Neural progenitor cell (in vitro differentiated cells): ENCODE data around the gene CCPG1. TPM values are rescaled to one million over a fixed set of nuclear protein-coding genes. Genes with fewer than 3 reads are reported as not detected.
"Not testable (repeated sequence)": the region's sequence is repeated elsewhere in the genome, so short reads cannot be mapped to it uniquely, and the experiment has no call there.

Experiments used
- DNase-seq: peaks from one replicate; pipeline ENCODE4 v3.0.0-alpha.2; 2016; ENCODE audit warnings: low spot score
- H2AFZ ChIP-seq: fragments of 200-600 bp; sonication (generic); replicated peaks from 2 replicates; pipeline ENCODE4 v1.6.1; 2016; ENCODE audit warnings: antibody characterized with exemption
- H3F3A ChIP-seq: fragments of 200-600 bp; sonication (generic); 2 replicates; pipeline ENCODE4 v1.6.1; 2016; ENCODE audit warnings: antibody characterized with exemption, low read depth
- H3K27ac ChIP-seq: fragments of 200-600 bp; sonication (generic); 2 replicates; pipeline ENCODE4 v1.5.1; 2016; ENCODE audit warnings: mild to moderate bottlenecking
- H3K27me3 ChIP-seq: fragments of 200-600 bp; sonication (generic); 2 replicates; pipeline ENCODE4 v1.6.1; 2016; ENCODE audit warnings: mild to moderate bottlenecking, moderate library complexity
- H3K36me3 ChIP-seq: fragments of 200-600 bp; sonication (generic); 2 replicates; pipeline ENCODE4 v1.5.1; 2016
- H3K4me1 ChIP-seq: fragments of 200-600 bp; sonication (generic); 2 replicates; pipeline ENCODE4 v1.6.1; 2016; ENCODE audit warnings: mixed run types
- H3K4me2 ChIP-seq: fragments of 200-600 bp; sonication (generic); 2 replicates; pipeline ENCODE4 v1.6.1; 2016
- H3K4me3 ChIP-seq: fragments of 200-600 bp; sonication (generic); 2 replicates; pipeline ENCODE4 v1.5.1; 2016
- H3K79me2 ChIP-seq: fragments of 200-600 bp; sonication (generic); 2 replicates; pipeline ENCODE4 v1.6.1; 2016; ENCODE audit warnings: low read depth
- H3K9ac ChIP-seq: fragments of 200-600 bp; sonication (generic); 2 replicates; pipeline ENCODE4 v1.6.1; 2016
- H3K9me3 ChIP-seq: fragments of 200-600 bp; sonication (generic); 2 replicates; pipeline ENCODE4 v1.5.1; 2016; ENCODE audit warnings: low read depth
- H4K20me1 ChIP-seq: fragments of 200-600 bp; sonication (generic); 2 replicates; pipeline ENCODE4 v1.6.1; 2016; ENCODE audit warnings: low read depth
- H3K27ac Mint-ChIP-seq: 3 replicates; pipeline ENCODE4 v1.8.0; 2021; ENCODE audit warnings: mixed read lengths
- H3K27me3 Mint-ChIP-seq: 2 replicates; pipeline ENCODE4 v1.8.0; 2022; ENCODE audit warnings: low read depth, mild to moderate bottlenecking, inconsistent platforms, moderate library complexity, mixed read lengths; ENCODE audit not compliant: insufficient read depth
- H3K36me3 Mint-ChIP-seq: 3 replicates; pipeline ENCODE4 v1.8.0; 2021; ENCODE audit warnings: mixed read lengths
- H3K4me1 Mint-ChIP-seq: 3 replicates; pipeline ENCODE4 v1.8.0; 2021; ENCODE audit warnings: mixed read lengths
- H3K4me3 Mint-ChIP-seq: 3 replicates; pipeline ENCODE4 v1.8.0; 2021; ENCODE audit warnings: mild to moderate bottlenecking, moderate library complexity, mixed read lengths
- H3K9me3 Mint-ChIP-seq: 3 replicates; pipeline ENCODE4 v1.8.0; 2020; ENCODE audit warnings: mixed read lengths
- CTCF ChIP-seq: fragments of 200-600 bp; sonication (generic); IDR thresholded peaks from 2 replicates; pipeline ENCODE4 v1.5.1; 2017; ENCODE audit warnings: antibody characterized with exemption, mild to moderate bottlenecking
- EZH2 ChIP-seq: fragments of 200-600 bp; sonication (generic); IDR thresholded peaks from 2 replicates; pipeline ENCODE4 v1.6.1; 2017; ENCODE audit warnings: antibody characterized with exemption, mild to moderate bottlenecking, moderate library complexity
- EZH2phosphoT487 ChIP-seq: fragments of 200-600 bp; sonication (generic); IDR thresholded peaks from 2 replicates; pipeline ENCODE4 v1.6.1; 2017; ENCODE audit warnings: antibody characterized with exemption
- total RNA-seq: library from RNA; depleted of rRNA; stranded (reverse); fragments of >200 nt; gene quantifications from 2 replicates; pipeline ENCODE4 v1.2.3, GENCODE V29; 2015; ENCODE audit warnings: low replicate concordance

CCPG1 gene
- 13.8 and 28.0 TPM in 2 replicates for total RNA-seq

GRCh38 chr15:55408012-55408928 lies at the start of gene CCPG1, which contains the start of gene PIERCE2:
Gene CCPG1 (minus strand): TSS chr15:55408359. CDS start chr15:55389424, 18,935 bp downstream.
Gene PIERCE2 (plus strand): TSS chr15:55408495. CDS start chr15:55408769, 274 bp downstream.
- peak within 1 kb of the TSS; percentile 95 for H3K27ac Mint-ChIP-seq
- TF ChIP-seq CTCF: peak; percentile 60
- TF ChIP-seq EZH2phosphoT487: no peak
- peak; percentile 32 for TF ChIP-seq EZH2

GRCh38 chr15:55457401-55458022 lies 49.4 kb upstream of the CCPG1 start:
- Histone ChIP-seq H2AFZ (no peak overlapping the region), H3K4me2 (no peak overlapping the region), H3F3A (no peaks in the 10 kb centered on the region), H3K9me3 (no peaks in the 10 kb centered on the region), H3K36me3 (no peaks in the 10 kb centered on the region), H3K4me3 (no peak overlapping the region), H3K79me2 (no peaks in the 10 kb centered on the region), H3K9ac (no peak overlapping the region), H3K27ac (no peak overlapping the region), H4K20me1 (no peaks in the 10 kb centered on the region), H3K4me1 (no peaks in the 10 kb centered on the region), H3K27me3 (no peaks in the 10 kb centered on the region)
- H3K4me3 Mint-ChIP-seq: no peak overlapping the region
- peaks cover 39% of the 10 kb centered on the region for H3K9me3 Mint-ChIP-seq
- H3K36me3 Mint-ChIP-seq: peaks cover 43% of the 10 kb centered on the region
- no peak for TF ChIP-seq EZH2
- TF ChIP-seq CTCF: no peak
- TF ChIP-seq EZH2phosphoT487: no peak
- H3K27me3 Mint-ChIP-seq: peaks cover 3% of the 10 kb centered on the region
- no peak for DNase-seq
- H3K27ac Mint-ChIP-seq: no peak overlapping the region
- H3K4me1 Mint-ChIP-seq: no peaks in the 10 kb centered on the region

More at GRCh38 chr15:55408012-55408928, at the start of gene CCPG1, which contains the start of gene PIERCE2:
- Histone ChIP-seq H3K27me3 (no peaks in the 10 kb centered on the region), H3F3A (peaks cover 23% of the 10 kb centered on the region), H4K20me1 (no peaks in the 10 kb centered on the region), H3K27ac (peak within 1 kb of the TSS; percentile 84), H2AFZ (peak within 1 kb of the TSS; percentile 84), H3K4me2 (peak within 1 kb of the TSS; percentile 96), H3K79me2 (no peaks in the 10 kb centered on the region), H3K4me3 (peak within 1 kb of the TSS; percentile 88), H3K9me3 (no peaks in the 10 kb centered on the region), H3K9ac (peak within 1 kb of the TSS; percentile 60), H3K4me1 (peaks cover 4% of the 10 kb centered on the region), H3K36me3 (no peaks in the 10 kb centered on the region)
- H3K27me3 Mint-ChIP-seq: peaks cover 2% of the 10 kb centered on the region
- peaks cover 9% of the 10 kb centered on the region for H3K4me1 Mint-ChIP-seq
- peak; percentile 98 for DNase-seq
- peak within 1 kb of the TSS; percentile 92 for H3K4me3 Mint-ChIP-seq
- no peaks in the 10 kb centered on the region for H3K36me3 Mint-ChIP-seq
- no peaks in the 10 kb centered on the region for H3K9me3 Mint-ChIP-seq

GRCh38 chr15:55447030-55447394 lies 38.9 kb upstream of the CCPG1 start:
- H3K4me1 ChIP-seq, DNase-seq, H3K36me3 ChIP-seq, H3K4me2 ChIP-seq, H4K20me1 ChIP-seq, H3K27me3 ChIP-seq, H2AFZ ChIP-seq, H3K27ac Mint-ChIP-seq, H3K27me3 Mint-ChIP-seq, H3K9me3 ChIP-seq, H3K4me1 Mint-ChIP-seq, H3K79me2 ChIP-seq, H3K9ac ChIP-seq, H3K4me3 Mint-ChIP-seq, H3F3A ChIP-seq, H3K27ac ChIP-seq, H3K4me3 ChIP-seq: not testable (repeated sequence)
- Mint-ChIP-seq H3K9me3 (peaks cover 30% of the 10 kb centered on the region), H3K36me3 (peaks cover 27% of the 10 kb centered on the region)

- H3F3A ChIP-seq, H3K27me3 Mint-ChIP-seq, H3K4me3 Mint-ChIP-seq, H3K9ac ChIP-seq, H3K4me2 ChIP-seq, H3K27ac ChIP-seq, H3K79me2 ChIP-seq, H3K27ac Mint-ChIP-seq, H4K20me1 ChIP-seq, H3K27me3 ChIP-seq, H3K9me3 ChIP-seq, H3K4me3 ChIP-seq, H3K4me1 Mint-ChIP-seq, H3K36me3 ChIP-seq, H3K4me1 ChIP-seq, H2AFZ ChIP-seq, DNase-seq: not testable (repeated sequence)
- H3K36me3 Mint-ChIP-seq: peaks cover 27% of the 10 kb centered on the region
- H3K9me3 Mint-ChIP-seq: peaks cover 30% of the 10 kb centered on the region
These were observed 38.3 kb upstream of the CCPG1 start for GRCh38 chr15:55446379-55447029.

GRCh38 chr15:55445936-55446335 lies 37.8 kb upstream of the CCPG1 start:
- H4K20me1 ChIP-seq, H3K27me3 Mint-ChIP-seq, H3K4me3 Mint-ChIP-seq, H3K27ac Mint-ChIP-seq, H3K4me1 Mint-ChIP-seq, H3K4me2 ChIP-seq, H2AFZ ChIP-seq, H3K27ac ChIP-seq, H3K9me3 ChIP-seq, H3K79me2 ChIP-seq, H3K4me3 ChIP-seq, H3K36me3 ChIP-seq, H3K4me1 ChIP-seq, H3K27me3 ChIP-seq, DNase-seq, H3F3A ChIP-seq, H3K9ac ChIP-seq: not testable (repeated sequence)
- Mint-ChIP-seq H3K36me3 (peaks cover 26% of the 10 kb centered on the region), H3K9me3 (peaks cover 30% of the 10 kb centered on the region)

GRCh38 chr15:55443141-55443540 lies 35.0 kb upstream of the CCPG1 start:
- not testable (repeated sequence) for H3K27ac Mint-ChIP-seq, H4K20me1 ChIP-seq, H3K4me3 Mint-ChIP-seq, H3K9ac ChIP-seq, H3K27me3 ChIP-seq, H3K79me2 ChIP-seq, H2AFZ ChIP-seq, H3K9me3 ChIP-seq, DNase-seq, H3K4me2 ChIP-seq, H3K27ac ChIP-seq, H3K4me3 ChIP-seq, H3K36me3 ChIP-seq, H3F3A ChIP-seq, H3K4me1 ChIP-seq, H3K27me3 Mint-ChIP-seq, H3K4me1 Mint-ChIP-seq
- peaks cover 25% of the 10 kb centered on the region for H3K9me3 Mint-ChIP-seq
- H3K36me3 Mint-ChIP-seq: peaks cover 20% of the 10 kb centered on the region
